Lung microvascular endothelial cell (primary cell): ENCODE results near the gene BUB1B. TPM values are rescaled to one million over a fixed set of nuclear protein-coding genes. Genes with fewer than 3 reads are reported as not detected.
A peak's percentile ranks its signal among the peaks of the same experiment; 100 is the strongest.

Experiments
- DNase-seq, 2 donors: peaks; one replicate each; pipeline versions ENCODE4 v3.0.0 to v3.0.0-alpha.2; 2010; ENCODE audit warnings: low read depth in 2 of 2
- total RNA-seq: library from RNA; depleted of rRNA; stranded (reverse); fragments of >200 nt; gene quantifications from 2 replicates; pipeline ENCODE4 v1.2.1, GENCODE V29; 2014

BUB1B gene
- total RNA-seq, 1 donor from 2014 or later = 3.0 TPM

DNA sequence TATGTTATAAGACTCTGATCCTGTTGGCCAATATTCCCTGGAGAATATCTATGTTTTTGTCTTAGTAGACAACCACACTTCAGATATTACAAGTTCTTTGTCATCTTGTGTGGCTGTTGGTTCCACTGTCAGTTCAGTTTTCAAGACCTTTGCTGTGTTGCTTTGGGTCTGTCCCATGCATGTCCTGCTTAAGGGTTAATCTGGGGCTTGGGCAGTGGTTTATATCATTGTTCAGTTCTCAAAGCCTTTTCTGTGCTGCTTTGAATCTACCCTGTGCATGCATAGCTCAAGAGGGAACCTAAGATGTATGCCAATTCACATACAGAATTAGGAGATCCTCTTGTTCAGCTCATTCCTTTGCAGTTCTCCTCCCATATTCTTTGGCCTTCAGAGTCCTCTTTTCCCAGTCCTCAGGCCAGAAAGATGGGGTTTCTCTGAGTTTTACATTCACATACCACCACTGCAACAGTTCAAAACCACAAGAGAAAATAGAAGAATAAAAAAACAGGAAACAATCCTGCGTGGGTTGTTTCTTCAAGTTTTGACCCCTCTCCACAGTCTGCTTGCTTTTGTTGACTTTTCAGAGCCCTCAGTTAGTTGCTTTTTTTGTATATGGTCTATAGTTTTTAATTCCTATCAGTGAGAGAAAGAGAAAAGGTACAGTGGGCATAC is 21.6 kb downstream of the BUB1B start:
- no peak for DNase-seq

DNA sequence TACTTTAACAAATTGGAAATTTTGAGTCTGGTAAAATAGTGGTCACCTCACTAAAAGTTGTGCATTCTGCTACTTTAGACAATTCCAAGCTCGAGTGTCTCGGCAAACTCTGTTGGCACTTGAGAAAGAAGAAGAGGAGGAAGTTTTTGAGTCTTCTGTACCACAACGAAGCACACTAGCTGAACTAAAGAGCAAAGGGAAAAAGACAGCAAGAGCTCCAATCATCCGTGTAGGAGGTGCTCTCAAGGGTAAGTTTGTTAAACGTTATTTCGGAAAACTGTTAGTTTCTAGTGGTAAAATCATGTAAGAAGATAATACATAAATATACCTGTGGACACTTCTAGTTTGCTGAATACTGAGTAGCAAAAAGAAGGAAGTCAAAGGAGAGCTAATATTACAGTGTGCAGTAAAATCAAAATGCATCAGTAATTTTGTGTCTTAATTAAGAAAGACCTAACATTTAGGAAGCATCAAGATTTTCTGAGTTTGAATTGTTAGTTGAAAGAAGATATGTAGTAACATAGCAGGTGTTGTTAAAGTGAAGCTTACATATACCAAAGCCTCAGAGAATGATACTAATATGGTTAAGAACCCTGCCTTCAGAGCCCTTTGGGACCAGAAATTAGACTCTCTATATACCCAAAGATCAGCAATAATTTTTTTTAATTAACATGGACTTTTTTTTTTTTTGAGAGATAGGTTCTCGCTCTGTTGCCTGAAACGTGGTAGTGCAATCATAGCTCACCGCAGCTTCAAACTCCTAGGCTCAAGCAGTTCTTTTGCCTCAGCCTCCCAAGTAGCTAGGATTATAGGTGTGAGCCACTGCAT is 23.0 kb downstream of the BUB1B start:
- DNase-seq = no peak

DNA sequence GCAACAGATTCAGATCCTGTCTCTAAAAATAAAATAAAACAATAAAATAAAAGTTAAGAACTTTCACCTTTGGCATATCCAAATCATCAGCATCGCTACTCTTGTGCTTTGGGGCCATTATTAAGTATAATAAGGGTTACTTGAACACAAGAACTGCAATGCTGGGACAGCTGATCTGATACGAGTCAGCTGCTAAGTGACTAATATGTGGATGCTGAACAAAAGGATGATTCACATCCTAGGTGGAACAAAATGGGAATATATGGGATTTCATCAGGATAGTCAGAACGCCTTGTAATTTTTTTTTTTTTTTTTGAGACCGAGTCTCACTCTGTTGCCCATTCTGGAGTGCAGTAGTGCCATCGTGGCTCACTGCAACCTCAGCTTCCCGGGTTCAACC is 29.7 kb downstream of the BUB1B start:
- DNase-seq = peak; percentile 74 to 93

DNA sequence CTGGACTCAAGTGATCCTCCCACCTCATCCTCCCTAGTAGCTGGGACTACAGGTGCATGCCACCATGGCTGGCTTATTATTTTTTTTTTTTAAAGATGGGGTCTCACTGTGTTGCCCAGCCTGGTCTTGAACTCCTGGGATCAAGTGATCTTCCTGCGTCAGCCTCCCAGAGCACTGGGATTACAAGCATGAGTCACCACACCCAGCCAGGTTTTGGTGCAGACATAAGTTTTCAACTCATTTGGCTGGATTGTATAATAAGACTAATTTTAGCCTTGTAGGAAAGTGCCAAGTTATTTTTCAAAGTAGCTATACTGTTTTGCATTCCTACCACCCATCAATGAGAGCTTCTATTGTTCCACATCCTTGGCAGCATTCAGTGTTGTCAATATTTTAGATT is 32.1 kb downstream of the BUB1B start:
- DNase-seq = peak in 1 of 2 donors; percentile 69

DNA sequence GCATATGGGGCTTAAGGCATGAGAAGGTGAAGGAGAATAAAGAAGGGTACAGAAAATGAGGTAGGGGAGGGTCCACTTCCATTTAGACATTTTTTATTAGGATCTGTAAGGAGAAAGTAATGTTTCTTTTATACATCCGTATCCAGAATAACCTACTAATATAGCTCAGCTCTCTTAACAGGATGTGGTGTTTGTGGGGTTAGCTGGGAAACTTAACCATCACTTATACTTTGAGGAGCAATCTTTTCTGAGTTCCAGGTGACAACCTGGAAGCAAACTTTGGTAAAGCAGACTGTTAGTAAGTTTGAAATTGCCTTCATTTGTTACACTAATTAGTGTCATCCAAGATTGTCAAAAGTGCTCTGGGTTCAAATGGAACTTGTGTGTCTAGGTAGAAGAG is 36.6 kb downstream of the BUB1B start:
- no peak for DNase-seq

DNA sequence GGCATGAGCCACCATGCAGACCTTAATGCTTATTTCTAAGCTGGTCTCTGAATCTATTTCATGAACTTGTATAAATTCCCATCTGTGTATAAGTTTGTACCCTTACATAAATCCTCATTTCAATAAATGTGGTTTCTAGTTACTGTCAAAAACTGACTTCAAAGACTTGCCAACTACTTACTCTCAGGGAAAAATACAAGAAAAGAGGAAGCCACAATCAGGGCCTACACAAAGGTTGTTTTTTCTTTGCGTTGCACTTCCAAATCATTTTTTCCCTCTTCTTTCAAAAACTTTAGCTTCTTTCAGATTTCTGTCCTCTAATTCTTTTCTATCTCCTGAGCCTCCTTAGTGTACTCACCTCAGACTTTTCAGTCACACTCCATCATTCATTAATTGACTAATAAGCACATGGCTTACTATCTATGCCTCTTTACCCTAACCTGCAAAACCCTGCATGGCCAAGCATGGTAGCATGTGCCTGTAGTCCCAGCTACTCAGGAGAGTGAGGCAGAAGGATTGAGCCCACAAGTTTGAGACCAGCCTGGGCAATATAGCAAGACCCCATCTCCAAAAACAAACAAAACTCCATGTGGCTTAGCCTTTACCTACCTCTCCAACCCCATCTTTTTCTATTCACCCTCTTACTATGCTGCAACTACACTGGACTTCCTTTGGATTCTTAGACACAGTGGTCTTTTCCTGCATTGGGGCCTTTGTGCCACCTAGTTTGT is 37.7 kb downstream of the BUB1B start:
- DNase-seq = no peak

DNA sequence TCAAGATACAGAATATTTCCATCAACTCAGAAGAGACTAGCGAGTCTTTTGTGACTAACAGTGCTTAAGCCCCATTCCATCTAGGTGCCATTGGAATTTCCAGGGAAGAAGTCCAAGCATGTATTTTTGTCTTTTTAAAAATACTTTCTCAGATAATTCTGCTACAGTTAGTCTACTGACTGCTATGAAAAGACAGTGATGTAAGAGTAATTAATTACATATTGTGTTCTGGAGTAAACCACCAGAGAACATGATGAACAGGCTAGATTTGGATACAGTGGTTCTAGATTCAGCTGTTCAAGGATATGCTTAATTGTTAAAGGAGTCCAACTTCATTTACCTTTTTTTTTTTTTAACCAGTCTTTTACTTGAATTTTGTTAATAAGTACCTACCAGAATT is 43.2 kb downstream of the BUB1B start:
- DNase-seq = no peak

DNA sequence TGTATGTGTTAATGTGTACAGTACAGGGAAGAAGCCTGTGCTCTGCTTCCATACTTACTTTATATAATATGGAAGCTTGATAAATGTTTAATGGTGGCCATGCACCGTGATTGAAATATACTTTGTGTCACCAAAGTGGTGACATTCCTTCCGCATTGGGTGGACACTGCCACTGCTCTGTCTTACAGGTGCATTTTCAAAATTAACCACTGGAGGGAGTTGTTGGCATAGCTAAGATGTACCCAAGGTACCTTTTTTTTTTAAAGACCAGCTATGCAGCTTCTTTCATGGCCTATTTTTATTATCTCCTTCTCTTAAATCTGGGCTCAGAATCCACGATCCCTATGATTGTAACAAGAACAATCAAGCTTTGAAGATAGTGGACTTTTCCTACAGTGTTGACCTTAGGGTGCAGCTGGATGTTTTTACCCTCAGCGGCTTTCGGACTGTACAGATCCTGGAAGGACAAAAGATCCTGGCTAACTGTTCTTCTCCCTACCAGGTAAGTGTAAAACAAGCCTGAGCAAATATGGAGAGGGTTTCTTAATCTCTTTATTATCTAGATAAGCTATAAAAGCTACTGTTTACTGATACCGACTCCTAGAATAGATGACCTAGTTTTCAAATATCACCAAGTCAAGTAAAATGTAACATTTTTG is 56.4 kb downstream of the BUB1B start:
- DNase-seq = peak; percentile 71 to 87

DNA sequence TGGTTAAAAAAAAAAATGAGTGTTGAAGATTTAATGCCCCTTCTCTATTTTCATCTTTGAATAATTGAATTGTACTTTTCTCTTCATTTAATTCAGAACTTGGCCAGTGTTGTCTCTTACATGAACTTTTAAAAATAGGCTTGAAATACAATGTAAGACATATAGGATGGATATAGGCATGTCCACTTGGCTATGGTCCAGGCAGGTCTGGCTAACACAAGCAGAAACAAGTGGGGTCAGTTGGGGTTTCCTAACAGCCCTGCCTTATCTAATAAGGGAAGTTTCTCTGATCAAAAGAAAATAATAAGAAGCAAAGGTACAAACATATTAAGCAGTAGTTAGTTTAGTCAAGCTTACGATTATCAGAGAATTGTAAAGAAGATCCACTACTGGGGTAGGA is 58.9 kb downstream of the BUB1B start:
- peak; percentile 10 to 12 for DNase-seq

DNA sequence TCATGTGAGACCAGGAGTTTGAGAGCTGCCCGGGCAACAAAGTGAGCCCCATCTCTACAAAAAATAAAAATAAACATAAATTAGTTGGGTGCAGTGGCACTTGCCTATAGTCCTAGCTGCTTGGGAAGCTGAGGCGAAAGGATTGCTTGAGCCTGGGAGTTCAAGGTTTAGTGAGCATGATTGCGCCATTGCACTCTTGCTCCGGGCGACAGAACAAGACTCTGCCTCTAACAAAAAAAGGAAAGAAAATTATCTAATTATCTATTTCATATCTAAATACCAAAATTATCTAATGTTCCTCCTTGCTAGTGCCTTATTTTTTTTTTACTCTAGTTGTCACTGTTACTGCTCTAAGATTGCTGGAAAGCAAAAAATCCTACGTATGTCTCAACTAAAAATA is 61.3 kb downstream of the BUB1B start:
- no peak for DNase-seq

DNA sequence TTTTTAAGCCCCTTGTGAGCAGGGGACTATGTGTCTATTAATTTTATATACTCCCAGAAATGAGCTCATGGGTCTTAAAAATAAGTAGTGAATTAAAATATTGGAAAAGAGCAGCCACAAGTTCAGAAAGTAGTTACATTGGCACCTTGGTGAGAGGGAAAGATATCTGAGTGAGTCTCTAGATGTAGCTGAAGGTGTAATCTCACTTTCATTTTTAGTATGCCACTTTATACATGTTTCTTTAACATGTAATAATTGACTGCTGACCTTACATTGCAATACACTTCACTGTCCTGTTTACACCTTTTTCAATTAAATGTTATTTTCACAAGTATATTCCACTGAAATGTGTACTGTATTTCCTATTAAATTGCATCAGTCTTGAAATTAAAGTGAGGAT is 65.9 kb downstream of the BUB1B start:
- no peak for DNase-seq

DNA sequence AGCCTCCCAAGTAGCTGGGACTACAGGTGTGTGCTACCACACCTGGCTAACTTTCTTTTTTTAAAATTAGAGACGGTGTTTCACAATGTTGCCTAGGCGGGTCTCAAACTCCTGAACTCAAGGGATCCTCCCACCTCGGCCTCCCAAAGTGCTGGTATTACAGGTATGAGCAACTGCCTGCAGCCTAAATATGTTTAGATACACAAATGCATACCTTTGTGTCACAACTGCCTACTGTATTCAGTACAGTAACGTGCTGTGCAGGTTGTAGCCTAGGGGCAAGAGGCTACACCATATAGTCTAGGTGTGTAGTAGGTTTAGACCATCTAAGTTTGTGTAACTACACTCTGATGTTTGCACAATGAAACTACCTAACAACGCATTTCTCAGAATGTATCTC is 68.4 kb downstream of the BUB1B start:
- DNase-seq = no peak

DNA sequence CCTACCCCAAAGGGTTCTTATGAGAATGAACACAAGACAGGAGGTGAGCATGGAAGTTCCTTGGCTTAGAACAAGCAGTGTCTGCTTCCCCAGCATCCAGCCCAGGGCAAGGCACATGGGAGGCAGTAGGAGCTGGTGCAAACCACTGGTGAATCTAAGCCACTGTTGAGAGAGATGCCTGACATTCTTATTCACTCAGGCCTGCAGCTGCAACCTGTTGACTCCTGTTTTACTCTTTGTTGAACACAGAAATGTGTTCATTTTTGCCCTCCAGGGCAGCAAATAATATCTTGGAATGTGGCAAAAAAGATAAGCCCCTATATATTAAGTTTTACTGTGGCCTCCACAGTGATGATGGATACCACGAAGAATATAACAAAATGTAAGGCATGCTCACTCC is 69.1 kb downstream of the BUB1B start:
- DNase-seq = no peak

DNA sequence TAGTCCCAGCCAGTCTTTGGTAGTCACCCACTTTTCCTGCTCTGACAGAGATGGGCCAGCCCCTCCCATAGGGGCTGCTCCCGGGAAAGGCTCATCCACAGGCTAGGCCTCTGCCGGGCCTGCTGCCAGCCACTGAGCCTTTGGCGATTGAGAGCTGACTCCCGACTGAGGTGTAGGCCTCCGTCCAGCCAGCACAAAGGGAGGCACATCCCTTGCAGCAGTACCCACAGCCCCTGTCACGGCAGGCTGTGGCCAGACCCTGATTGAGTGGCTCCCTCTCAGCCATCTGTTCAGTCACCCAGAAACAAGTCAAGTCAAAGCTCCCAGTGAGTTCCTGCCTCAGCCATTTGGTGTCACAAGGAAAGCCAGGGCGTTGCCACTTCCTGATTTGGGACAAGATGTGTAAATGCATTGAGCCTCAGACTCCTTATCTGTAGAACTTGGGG is 71.8 kb downstream of the BUB1B start:
- DNase-seq = no peak

DNA sequence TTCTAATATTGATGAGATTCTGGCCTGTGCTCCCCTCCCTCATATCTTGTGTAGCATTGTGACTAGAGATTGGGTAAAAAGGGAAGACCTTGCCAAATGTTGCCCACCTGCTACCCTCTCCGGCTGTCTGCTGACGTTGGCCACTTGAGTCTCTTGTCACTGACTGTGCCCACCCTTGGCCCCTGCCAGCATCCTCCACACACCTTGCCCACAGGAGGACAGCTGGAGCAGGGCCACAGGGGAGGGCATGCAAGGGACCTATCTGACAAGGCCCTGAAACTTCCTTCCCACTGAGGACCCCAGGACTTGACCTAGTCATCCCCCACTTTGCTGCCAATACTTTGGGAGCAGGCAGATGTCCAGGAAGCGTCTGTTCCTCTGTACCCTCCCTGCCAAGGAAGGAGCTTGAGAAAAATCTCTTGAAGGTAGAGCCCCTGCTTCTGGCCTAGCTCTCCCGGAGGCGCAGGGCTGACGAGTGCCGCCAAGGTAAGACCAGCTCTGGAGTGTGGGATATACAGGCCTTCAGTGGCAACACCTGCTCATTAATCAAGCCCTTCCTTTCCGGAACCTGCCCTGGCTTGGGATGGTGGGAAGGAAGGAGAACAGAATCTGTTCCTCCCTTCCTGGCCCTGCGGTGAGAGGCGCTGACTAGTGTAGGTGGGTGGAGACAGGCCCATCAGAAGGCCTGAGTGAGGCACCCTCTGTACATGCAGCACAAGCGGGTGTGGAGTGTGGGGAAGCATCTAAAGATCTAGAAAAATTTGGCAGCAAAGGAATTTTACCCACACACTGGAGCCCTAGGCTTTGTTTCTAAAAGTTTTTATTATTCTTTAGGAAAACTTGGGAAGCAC is 73.1 kb downstream of the BUB1B start:
- DNase-seq = no peak

DNA sequence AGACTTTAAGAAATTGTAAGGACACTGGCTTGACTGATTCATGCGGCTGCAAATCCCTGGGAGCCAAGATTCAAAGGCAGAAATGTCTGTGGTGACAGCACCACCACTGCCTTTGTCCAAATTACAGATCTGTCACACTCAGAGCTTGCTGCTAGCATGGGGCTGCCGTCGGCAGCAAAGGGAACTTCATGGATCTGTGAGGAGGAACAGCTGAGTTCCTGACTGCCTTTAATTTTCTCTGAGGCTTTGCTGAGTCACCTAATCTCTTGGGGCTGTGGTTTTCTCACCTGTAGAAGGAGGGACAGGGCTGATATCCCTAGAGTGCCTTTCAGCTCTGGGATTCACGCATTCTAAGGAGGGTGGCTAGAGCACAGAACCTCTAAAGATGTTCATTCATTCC is 73.9 kb downstream of the BUB1B start:
- no peak for DNase-seq

DNA sequence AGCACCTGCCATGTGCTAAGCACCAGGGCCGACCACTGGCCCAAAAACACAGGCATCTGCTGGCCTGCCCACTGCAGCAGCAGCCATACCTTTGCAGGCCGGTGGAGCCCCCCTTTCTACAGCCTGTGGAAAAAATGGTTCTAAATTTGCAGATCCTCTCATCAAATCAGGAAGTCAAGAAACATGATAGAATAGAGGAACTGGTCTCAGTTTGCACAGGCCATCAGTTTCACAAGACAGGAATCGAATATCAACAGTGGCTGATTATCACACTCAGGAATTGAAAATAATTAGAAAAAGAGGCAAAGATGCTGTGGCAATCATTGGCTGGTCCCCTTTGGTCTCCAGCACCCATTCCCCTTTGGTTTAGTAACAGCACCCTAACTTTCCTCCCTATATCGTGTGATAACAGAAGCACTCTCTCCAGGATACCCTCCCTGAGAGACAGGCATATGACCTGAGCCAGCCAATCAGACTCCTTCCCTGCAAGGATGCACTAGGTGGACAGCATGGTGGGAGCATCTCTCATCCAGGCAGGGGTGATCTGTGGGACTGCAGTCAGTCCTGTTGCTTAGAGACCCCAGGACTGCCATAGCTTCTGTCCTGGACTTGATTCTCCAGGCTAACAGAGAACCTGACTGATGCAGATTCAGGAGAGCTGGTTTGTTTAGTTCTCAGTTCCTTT is 74.5 kb downstream of the BUB1B start:
- no peak for DNase-seq

DNA sequence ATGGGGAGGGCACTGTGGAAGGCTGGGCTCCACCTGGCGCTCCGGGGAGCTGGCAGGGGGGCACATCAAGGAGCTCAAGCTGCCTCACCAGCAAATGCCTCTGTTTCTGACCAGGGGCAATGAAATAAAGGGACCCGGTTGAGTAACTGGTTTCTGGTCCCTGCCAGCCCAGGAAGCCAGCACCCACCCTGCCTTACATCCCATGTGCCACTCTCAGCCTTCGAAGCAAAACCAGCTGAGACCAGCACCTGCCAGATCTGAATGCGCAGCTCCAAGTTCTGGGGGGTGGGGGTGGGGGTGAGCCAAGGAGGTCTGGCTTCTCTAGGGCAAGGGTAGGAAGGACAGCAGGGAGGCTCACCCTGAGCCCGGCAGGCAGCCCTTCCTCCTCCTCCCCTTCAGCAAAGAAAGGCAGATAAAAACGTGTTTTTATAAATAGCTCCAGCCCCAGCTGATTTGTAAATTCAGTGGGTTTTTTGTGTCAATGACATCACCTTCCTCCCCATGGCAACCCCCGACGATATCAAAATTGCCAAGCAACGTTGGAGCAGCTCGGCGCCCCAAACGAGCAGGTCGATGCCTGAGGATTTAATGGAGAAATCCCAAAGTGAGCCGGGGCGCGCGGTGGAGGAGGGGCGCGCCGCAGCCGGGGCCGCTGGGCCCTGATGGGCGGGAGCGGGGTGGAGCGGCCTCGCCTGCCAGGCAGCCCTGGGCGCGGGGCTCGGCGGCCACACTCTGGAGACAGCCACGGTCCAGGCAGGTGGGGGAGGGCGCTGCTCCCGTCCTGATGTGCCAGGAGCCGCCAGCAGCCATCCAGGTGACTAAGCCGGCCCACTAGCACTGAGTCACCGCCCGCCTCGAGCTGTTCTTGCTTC is 77.9 kb downstream of the BUB1B start, which contains the start of gene PAK6:
Gene PAK6, plus strand, starts transcription at position 532 of the 872 bp plus-strand sequence. CDS start 25,723 bp downstream, outside the sequence.
- peak; percentile 24 to 29 for DNase-seq

DNA sequence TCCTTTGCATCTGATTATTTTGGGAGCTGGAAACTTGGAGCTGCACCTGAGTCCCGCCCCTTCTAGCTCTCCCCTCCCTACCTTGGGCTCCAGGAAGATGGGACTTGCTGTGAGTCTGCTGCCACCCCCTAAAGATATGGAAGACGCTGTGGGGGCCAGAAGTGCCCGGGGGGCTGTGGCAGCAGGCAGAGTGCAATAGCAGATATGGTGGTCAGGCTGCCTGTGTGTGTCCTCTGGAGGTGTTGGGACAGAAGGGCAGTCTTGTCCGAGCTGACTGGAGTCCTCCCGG is 78.5 kb downstream of the BUB1B start:
- no peak for DNase-seq
